G401.6 (cell line): Measurements from ENCODE around the gene CLMN.

ENCODE experiments used
- FAIRE-seq: peaks from 2 replicates; lab custom pipeline; 2012; peaks lifted over from hg19 to GRCh38; lab: Jason Lieb, UNC

CLMN gene

GRCh38 chr14:95134304-95134933 lies 185.3 kb downstream of the CLMN start:
- FAIRE-seq, result no peak

GRCh38 chr14:95133282-95133681 lies 186.4 kb downstream of the CLMN start:
- no peak for FAIRE-seq

- FAIRE-seq, result no peak
Observed at GRCh38 chr14:95132760-95133159, 186.9 kb downstream of the CLMN start.
